IPS-20b (cell line): ENCODE data around the gene URB2.
"Not testable (repeated sequence)": the region's sequence is repeated elsewhere in the genome, so short reads cannot be mapped to it uniquely, and the experiment has no call there.

Experiments
- H3K27ac ChIP-seq: one replicate; pipeline ENCODE4 v1.5.1; 2013; ENCODE audit warnings: low read length
- H3K27me3 ChIP-seq: 2 replicates; pipeline ENCODE4 v1.6.1; 2013; ENCODE audit warnings: mild to moderate bottlenecking, low read length, inconsistent platforms; ENCODE audit not compliant: insufficient read depth
- H3K36me3 ChIP-seq: 2 replicates; pipeline ENCODE4 v1.6.1; 2013; ENCODE audit warnings: low read depth, mild to moderate bottlenecking, inconsistent platforms, low read length, moderate library complexity; ENCODE audit not compliant: insufficient read depth
- H3K4me1 ChIP-seq: 2 replicates; pipeline ENCODE4 v1.6.1; 2013; ENCODE audit warnings: mild to moderate bottlenecking, control low read depth, inconsistent platforms, low read length, moderate library complexity; ENCODE audit not compliant: insufficient read depth
- H3K4me3 ChIP-seq: 2 replicates; pipeline ENCODE4 v1.5.1; 2013; ENCODE audit warnings: mild to moderate bottlenecking, low read length, inconsistent platforms
- H3K9ac ChIP-seq: 2 replicates; pipeline ENCODE4 v1.6.1; 2013; ENCODE audit warnings: low read depth, mild to moderate bottlenecking, inconsistent platforms, low read length, moderate library complexity
- H3K9me3 ChIP-seq: 2 replicates; pipeline ENCODE4 v1.6.1; 2013; ENCODE audit warnings: mild to moderate bottlenecking, low read depth, low read length, inconsistent platforms; ENCODE audit not compliant: insufficient read depth

The URB2 gene

DNA sequence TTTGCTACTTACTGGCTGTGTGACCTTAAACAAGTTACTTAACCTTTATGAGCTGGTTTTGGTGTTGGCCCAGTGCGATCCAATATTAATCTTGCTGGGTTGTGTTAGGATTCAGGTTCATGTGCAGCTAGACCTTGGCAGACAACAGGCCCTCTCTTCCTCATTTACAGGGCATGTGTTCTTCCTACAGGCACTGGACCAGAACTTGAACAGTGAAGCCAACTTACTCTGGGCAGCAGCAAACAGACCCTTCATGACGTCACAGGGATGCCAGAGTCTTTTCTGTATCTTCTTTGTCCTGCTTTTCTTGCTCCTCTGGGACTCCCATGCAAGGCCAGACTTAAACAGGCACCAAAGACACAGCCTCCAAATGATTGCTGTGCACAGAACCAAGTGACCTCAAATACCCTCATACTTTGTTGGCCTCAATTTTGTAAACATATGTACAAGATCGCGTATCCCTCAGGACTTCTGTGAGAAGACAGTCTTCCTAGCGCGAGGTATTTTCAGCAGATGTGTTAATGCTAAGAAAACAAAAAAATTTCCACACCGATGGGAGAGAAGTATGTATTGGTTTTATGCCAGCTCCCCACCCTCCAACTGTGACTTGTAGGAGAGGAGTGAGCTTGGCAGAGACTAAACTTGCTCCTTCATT is 73.7 kb downstream of the URB2 start:
- H3K9ac ChIP-seq: no peak overlapping the region
- H3K27ac ChIP-seq: no peak overlapping the region
- no peaks in the 10 kb centered on the region for H3K36me3 ChIP-seq
- H3K9me3 ChIP-seq: no peaks in the 10 kb centered on the region
- H3K4me3 ChIP-seq: no peak overlapping the region
- H3K4me1 ChIP-seq: peaks cover 20% of the 10 kb centered on the region; the same call in 1 of the 2 replicates
- no peaks in the 10 kb centered on the region for H3K27me3 ChIP-seq

DNA sequence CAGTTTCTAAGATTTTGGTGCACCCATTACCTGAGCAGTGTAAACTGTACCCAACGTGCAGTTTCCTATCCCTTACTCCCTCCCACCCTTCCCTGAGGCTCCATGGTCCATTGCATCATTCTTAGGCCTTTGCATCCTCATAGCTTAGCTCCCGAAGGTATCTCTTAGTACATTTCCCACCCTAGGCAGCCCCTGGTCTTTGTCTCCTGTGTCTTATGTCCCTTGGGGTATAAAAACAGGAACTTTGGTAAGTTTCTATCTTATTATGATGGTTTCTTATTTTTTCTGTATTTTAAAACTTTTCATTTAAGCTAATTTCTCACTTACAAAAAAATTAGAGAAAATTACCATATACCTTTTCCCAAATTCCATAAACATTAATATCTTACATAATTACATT is 78.1 kb downstream of the URB2 start:
- Histone ChIP-seq H3K9ac (no peak overlapping the region), H3K27ac (no peak overlapping the region), H3K4me1 (no peaks in the 10 kb centered on the region), H3K4me3 (no peak overlapping the region), H3K9me3 (peaks cover 12% of the 10 kb centered on the region), H3K27me3 (no peaks in the 10 kb centered on the region), H3K36me3 (no peaks in the 10 kb centered on the region)

DNA sequence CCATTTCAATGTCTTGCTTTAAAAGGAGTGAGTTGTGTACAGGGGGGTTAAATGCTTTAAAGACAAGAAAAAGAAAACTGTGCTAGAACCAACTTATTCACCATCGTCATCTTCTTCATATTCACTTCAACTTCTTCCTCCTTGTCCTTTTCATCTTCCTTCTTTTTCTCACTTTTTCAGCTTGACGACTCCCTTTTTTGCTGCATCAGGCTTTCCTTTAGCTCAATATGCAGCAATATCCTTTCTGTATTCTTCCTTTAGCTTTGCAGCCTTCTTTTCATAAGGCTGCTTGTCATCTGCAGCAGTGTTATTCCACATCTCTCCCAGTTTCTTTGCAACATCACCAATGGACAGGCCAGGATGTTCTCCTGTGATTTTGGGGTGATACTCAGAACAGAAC is 79.1 kb downstream of the URB2 start:
- not testable (repeated sequence) for H3K4me1 ChIP-seq, H3K4me3 ChIP-seq, H3K27me3 ChIP-seq, H3K36me3 ChIP-seq, H3K27ac ChIP-seq, H3K9ac ChIP-seq
- H3K9me3 ChIP-seq: peaks cover 12% of the 10 kb centered on the region

DNA sequence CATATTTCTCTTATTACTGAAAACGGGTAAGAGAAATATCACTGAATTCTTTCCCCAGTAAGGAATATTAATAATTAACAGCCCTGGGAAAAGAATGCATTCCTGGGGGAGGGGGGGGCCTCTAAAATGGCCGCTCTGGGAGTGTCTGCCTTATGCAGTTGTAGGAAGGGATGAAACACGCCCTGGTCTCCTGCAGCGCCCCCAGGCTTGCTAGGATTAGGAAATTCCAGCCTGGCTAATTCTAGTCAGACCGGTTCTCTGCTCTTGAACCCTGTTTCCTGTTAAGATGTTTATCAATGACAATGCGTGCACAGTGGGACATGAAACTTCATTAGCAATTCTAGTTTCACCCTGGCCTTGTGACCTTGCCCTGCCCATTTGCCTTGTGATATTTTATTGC is 81.1 kb downstream of the URB2 start:
- H3K27ac ChIP-seq, H3K9ac ChIP-seq, H3K36me3 ChIP-seq, H3K4me3 ChIP-seq, H3K27me3 ChIP-seq: not testable (repeated sequence)
- Histone ChIP-seq H3K4me1 (peaks cover 12% of the 10 kb centered on the region; the same call in 1 of the 2 replicates), H3K9me3 (peaks cover 12% of the 10 kb centered on the region)

DNA sequence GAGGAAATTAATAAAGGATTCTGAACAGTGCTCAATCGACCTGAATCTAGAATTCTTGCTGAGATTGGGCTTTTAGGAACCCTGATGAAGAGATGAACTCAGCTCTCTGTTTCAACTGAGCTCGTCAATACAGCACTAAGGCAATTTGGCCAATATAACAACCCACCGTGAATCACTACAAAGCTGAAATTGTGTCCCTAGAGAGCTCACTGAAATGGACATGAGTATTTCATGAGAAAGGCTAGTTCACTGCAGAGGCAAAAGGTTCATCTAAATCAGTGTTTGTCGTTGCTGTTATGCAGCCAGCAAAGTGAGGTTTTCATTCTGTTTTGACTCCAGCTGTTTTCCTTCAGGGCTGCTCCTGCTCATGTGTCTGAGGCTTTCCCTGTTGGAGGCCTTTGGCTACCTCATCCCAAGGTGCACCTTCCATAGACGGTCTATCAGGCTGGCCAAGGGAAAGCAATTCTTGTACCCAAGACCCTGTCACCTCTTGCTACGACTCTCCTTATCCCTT is 83.5 kb downstream of the URB2 start:
- Histone ChIP-seq H3K27me3 (no peaks in the 10 kb centered on the region), H3K4me1 (peaks cover 12% of the 10 kb centered on the region; the same call in 1 of the 2 replicates), H3K27ac (no peak overlapping the region), H3K4me3 (no peak overlapping the region), H3K36me3 (no peaks in the 10 kb centered on the region), H3K9me3 (peaks cover 12% of the 10 kb centered on the region), H3K9ac (no peak overlapping the region)
